HT1080 (cell line): ENCODE data around the gene C1orf87. TPM values are rescaled to one million over a fixed set of nuclear protein-coding genes. Genes with fewer than 3 reads are reported as not detected.

Experiments used
- DNase-seq: peaks from one replicate; pipeline ENCODE4 v3.0.0-alpha.2; 2015; ENCODE audit warnings: low read depth
- total RNA-seq: library from RNA; depleted of rRNA; stranded (reverse); fragments of >200 nt; shearing (Covaris generic); gene quantifications from 2 replicates; pipeline ENCODE4 v1.2.3, GENCODE V29; 2014

C1orf87 gene
- total RNA-seq, 1 experiment from 2014 or later = not detected

DNA sequence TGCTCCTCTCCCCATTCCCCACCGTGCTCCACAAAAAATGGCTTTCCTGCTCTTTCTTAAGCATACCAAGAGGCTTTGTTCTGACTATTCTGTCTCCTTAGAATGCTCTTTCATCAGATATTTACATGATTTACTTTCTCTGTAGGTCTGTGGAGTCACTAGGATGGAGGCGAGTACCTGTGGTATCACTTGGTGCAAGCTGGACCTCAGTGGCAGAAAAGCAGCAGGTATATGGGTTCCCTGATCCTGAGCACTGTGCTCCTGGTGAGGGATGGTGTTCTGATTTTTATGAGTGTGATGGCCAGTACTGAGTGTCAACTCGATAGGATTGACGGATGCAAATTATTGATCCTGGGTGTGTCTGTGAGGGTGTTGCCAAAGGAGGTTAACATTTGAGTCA, 10.0 kb downstream of the C1orf87 start:
- DNase-seq = no peak

DNA sequence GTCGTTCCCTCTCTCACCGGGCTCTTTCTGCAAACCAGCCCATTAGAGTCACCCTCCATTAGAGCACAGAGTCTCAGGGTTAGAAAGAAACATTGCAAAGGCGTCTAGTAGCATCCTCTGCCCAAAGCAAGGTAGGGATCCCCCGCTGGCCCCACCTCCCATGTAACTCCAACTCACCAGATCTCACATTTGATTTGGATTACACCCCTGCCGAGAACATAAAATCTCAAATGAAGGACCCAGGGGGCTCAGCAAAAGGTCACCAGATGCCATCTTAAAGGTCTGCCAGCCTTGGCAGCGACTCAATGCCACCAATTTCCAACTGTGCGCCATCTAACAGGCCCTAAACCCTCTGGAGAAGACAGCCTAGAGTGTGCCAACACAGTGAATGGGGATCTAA, 14.1 kb downstream of the C1orf87 start:
- DNase-seq = no peak

DNA sequence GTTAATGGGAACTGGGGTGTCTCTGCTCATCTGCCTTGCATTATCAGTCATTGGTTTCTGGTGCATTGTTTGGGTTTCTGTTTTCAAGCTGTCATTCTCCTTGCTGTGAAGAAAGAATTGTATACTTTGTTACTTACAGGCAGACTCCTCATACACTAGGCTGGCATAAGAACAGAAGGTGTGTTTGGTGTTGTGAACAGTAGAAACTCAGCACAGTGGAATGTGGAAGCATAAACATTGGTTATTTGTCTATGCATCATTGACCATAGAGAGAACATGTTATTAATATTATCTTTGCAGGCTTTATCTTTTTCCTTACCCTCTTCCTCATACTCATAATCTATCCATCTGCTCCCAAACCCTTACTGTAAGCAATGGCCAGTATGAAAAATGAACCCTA, 18.2 kb downstream of the C1orf87 start:
- no peak for DNase-seq

DNA sequence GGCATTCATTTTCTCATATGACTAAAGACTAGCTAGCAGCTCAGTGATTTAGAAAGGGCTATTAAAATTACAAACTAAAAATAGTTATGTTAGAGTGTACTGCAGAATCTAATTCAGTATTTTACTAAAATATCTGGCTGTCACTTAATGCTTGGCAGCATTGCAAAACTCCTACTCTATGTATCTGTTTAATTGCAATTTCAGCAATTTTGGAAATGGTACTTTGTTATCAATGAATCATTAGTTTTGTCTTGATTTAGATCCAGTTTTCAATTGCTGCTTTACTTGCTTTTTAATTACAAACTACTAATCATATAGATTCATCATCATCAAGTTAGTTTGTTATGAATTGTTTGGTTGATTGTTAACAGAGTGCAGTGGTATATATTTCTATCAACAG, 19.2 kb downstream of the C1orf87 start:
- DNase-seq = no peak

DNA sequence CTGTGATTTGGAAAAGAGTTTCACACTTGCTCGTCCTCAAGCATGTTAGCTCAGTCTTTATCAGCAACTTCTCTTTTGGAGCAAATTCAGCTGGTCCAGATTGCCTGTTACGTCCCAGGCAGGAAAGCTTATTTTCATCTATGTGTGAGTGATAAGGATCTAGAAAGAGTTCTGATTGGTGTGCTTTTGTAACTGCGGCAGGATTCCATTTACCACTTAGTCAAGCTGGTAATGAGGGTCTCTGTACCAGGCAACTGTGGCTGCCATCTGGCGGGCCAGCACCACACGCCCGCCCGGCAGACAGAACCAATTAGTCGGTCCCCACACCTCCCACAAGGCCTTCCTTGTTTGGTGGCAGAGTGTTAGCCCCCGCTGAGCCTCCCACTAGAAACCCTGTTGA, 21.0 kb downstream of the C1orf87 start:
- DNase-seq = no peak

DNA sequence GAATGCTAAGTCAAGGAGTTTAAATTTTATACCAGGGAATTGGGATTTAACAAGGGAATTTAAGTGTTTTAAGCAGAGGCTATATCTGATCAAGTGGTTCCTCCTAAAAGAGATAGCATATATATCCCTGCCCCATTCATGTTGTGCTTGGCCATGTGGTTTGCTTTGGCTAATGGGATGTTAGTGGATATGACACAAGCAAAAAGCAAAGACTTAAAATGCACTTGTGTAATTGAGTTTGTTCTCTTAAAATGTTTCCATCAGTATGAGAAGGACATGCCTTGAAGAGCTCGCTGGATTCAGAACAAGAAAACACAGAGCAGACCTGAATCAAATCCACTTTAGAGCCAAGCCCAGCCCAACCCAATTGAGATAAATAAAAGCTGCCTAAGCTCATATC, 22.4 kb downstream of the C1orf87 start:
- DNase-seq = no peak

DNA sequence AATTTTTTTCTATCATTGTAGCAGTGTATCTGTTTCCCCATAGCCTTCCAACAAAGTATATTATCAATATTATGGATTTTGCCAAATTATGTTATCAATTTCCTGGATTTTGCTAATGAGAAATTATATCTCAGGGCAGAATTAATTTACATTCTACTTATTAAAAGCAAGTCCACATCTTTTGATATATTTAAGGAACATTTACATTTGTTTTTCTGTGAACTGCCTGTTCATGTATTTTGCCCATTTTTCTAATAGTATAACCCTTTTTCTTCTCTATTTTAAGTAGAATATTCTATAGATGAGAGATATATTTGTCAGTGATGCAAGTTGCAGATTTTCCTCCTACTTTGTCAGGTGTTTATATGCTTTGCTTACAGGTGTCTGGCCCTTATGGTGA, 24.4 kb downstream of the C1orf87 start:
- no peak for DNase-seq

DNA sequence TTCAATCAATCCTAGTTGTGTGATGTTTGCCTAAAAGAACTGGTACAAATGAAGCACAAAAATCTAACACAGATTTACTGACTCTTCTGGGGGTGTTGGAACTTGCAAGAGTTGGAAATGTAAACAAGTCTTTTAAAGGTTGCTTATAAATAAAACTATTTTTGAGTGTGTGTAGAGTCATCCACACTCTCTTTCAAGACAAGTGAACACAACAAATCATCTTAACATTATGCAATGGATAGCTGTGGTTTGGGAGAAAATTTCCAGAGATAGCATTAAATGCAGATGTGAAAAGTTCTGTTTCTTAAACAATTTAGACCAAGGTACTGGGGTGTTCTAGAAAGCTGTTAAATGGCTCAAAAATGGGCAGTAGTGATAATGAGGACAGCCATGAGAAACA, 28.7 kb downstream of the C1orf87 start:
- DNase-seq = no peak

DNA sequence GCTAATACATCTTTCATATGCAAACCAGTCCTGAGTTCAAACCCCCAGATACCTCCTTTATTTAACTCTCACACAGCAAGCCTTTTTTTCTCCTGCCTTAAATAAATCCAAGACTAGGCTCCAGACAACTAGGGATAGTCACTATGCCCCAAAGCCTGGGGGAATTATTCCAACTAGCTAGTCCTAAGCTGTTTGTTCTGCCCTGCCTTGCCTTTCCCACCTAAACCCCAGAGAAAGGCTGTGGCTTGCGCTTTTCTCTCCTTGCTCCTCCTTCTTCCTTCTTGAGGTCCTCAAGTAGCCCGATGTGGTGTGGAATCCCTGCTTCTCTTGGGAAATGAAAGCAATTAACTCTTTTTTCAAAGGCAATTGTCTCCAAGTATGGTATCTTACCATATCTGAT, 31.8 kb downstream of the C1orf87 start:
- no peak for DNase-seq

DNA sequence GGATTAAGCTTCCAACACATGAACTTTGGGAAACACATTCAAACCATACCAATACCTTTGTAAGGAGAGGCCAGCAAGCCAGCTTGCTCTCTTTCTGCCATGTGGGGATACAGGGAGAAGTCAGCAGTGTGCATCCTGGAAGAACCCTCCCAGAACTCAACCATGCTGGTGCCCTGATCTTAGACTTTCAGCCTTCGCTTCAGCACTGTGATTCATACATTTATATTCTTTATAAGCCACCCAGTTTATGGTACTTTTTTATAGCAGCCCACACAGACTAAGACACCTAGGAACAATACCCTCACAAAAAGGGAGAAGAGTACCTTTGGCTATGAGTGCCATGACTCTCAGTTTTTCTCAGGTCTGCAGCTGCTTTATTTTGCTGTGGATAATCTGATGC, 35.9 kb downstream of the C1orf87 start:
- no peak for DNase-seq

DNA sequence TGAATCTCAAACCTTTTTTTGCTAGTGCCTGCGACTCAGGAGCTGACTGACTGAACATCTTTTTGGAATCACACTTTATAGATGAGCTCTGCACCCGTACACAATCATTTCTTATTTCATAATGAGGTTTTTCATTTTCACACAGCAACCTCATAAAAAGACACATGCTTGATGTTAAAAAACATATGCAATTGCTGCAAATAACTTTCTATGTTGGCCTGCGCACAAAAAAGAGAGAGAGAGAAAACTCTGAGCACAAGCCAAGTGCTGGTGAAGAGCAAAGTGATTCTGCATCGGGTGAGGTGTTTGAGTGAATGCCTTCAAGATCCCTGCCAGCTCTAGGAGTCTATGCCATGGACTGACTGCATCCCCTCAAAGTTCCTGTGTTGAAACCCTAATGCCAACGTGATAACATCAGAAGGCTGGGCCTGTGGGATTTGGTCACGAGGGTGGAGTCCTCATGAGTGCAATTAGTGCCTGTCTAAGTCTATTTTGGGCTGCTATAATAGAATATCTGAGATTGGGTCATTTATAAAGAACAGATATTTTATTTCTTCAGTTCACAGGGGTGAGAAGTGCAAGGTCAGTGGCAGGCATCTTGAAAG, 36.6 kb downstream of the C1orf87 start:
- no peak for DNase-seq

DNA sequence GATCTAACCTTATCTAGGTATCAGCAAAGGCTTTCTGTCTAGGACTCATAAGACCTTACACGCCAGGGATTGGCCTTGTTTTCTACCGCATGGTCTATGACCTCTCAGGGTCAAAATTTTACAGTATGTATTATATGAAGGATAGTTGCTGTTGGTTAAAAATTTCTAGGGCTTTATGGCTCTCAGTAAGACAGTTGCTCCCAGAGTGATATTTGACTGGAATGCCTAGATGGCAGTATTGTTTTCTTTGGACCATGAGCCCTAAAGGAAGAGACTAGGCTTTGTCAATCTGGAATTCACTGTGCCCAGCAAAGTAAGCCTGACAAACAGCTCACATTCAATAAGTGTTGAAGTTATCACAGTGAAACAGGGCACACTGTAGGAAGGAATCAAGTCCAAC, 37.6 kb downstream of the C1orf87 start:
- no peak for DNase-seq

DNA sequence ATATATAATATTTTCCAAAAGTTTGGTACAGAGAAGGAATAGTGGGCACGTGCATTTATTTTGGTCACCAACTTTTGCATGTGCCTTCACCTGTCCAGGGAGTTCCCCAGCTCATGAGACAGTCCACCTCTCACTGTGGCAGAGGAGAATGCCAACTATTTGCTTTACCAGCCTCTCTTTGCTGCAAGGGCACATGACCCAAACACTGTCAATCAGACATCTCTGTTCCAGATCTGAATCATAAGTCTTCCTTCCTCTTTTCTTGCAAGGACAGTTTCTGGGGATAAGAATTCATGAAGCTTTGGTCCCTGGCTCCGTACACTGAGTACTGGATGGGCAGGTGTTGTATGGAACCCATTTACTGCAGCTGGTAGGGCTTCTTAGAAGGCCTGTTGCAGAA, 38.6 kb downstream of the C1orf87 start:
- no peak for DNase-seq

DNA sequence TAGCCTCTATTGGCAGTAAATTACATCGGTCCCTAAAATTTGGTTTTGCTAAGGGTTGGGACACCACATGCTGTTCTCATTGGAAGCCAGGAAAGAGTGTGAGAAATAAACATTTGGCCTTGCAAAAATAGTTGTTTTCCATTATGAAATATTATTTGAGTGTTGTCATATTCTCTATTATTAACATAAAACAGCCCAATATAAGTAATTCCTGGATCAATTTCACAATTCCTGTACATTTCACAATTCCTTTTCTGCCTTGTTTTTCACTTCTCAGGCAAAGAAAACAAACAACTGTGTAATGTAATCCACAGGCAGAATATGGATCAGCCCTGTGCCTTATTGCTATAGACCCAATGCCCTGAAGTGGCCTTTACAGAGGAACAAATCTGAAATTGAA, 40.5 kb downstream of the C1orf87 start:
- DNase-seq = no peak

DNA sequence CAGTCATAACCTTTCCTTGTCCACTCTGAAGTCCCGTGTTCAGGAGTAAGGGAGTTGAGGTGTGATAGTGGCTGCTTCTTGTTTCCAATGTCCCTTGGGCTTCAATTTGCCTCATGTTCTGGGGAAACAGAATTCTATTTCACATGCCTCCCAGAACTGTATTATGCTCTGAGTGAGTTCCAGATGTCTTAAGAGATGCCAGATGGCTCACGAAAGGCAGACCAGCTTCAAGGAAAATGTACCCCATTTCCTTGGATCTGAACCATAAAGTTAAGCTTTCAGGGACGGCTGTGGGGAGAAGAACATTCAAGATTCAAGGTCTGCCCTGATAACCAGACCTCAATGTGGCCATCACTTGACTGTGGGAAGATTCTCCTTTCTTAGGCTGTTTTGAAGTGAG, 42.4 kb downstream of the C1orf87 start:
- DNase-seq = no peak

DNA sequence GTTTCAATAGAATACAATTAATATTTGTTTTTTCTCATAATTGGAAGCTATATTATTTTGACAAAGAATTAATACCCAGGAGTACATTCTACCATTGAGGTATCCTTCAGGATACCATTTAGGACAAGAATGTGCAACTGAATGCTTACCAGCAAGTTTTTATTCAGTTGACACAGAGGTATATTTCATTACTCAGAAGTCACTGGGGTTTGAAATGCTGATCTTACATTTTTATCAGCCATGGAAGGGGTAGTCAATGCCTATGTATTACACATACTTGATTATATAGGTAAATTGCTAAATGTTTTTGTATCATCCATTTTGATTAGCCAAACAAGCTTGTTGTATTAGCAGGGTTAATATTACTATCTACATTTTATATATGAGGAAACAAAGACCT, 48.0 kb downstream of the C1orf87 start:
- DNase-seq = no peak

DNA sequence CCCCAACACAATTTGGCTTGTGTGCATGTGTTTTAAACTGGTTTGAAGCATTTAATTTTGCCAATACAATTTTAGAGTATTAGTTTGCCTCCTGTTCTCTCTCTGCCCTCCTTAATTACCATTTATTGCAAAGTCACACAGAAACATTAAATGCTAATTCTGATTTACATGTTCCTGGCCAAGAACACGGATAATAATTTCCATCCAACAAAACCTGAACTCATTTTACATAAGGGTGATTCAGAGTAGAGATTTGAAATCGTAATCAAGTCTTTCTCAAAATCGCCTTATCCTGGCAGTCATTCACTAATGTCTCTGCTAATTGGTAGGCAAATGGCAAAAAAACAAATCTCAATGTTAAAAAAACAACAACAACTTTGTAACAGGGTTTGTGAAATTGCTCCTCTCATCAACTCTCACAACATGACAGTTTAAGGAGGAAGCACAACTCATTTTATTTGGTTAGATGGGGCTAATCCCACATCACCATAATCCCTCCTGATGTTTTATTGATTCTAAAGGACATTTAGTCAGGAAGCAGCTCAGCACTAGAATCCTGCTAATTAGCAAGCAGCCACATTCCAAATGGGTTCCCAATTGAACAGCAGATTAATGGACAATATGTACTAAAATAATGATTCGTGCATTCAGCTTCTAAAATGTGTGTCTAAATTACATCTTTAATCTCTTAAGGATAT, 55.9 kb downstream of the C1orf87 start:
- no peak for DNase-seq

DNA sequence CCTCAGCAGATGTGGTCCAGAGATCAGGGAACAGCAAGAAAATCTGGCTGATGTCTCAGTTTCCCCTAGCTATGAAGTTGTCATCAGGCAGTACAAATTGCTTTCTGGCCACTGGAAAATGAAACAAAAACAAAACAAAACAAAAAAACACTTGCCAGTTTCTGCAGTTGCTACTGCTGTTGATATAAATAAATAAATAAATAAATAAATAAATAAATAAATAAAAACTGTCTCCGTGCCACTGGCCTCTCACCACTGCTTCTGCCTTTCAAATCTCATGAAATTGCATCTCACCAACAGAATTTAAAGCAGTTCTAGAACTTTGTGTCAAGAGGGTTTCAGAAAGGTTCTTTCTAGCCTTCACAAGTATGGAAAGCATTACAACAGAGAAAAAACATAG, 62.9 kb downstream of the C1orf87 start:
- DNase-seq = no peak

DNA sequence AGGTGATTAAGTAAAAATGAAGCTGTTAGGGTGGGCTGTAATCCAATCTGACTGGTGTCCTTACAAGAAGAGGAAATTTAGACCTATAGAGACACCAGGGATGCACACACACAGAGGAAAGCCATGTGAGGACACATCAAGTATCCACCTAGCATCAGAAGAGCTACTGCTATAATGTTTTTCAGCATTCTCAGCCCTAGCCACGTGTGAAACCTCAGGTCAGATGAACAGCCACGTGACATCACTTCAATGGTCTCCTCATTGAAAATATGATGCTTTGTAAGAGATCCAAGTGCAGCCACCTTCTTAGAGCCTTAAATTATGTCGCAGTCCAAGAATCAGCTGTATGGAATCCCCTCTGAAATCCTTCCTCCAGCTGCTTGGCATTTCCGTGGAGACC, 65.1 kb downstream of the C1orf87 start:
- no peak for DNase-seq

DNA sequence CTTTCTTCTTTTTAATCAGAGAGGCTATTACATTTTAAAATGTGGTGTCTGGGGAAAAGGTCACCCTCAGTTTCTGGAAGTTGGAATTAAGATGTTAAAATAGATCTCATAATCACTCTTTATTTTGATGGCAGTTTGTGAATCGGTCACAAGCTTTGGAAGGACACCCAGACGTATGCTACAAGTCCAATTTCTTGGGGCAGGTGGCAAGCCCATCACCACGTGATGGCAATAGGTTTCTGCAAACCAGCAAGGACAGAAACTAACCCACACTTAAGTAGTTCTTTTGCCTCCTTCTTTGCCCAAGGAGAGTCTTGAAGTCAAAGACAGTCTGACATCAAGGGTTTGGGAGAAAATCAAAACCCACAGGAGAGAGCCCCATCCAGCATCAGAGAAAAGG, 72.9 kb downstream of the C1orf87 start:
- DNase-seq = no peak

DNA sequence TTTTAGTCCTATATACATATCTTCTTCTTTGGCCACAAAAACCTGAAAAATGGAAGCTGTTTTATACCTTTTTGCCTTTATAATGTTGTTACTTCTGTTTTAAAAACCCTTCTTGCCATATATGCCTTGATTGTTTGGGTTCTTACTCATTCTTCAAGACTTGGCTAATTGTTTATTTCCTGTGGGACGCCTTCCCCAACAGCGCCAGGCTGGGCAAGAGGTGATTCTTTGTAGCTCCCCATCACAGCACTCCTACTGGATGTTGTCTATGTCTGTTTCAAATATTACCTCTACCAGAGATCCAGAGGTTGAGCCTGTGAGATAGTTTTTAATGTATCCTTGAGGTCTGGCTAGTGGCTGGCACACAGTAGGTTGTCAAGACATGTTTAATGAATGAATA, 73.8 kb downstream of the C1orf87 start:
- DNase-seq = peak; percentile 4

DNA sequence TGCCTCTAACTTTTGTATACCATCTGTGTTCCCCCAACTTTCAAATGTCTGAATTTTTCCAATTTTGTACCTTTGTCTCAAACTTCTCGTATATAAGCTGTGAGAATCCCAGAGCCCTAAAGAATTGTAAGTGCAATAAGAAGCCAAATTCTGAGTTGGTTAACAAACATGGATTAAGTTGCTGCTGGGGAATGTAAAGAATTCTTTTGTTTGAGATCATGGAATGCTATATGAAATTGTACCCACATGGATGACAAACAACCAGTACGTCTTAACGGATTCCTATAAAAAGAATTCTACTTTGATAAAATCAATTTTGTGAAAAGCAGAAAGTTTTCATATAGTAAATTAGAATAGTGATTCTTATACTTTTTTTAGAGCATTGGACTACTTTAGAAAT, 74.6 kb downstream of the C1orf87 start:
- no peak for DNase-seq

DNA sequence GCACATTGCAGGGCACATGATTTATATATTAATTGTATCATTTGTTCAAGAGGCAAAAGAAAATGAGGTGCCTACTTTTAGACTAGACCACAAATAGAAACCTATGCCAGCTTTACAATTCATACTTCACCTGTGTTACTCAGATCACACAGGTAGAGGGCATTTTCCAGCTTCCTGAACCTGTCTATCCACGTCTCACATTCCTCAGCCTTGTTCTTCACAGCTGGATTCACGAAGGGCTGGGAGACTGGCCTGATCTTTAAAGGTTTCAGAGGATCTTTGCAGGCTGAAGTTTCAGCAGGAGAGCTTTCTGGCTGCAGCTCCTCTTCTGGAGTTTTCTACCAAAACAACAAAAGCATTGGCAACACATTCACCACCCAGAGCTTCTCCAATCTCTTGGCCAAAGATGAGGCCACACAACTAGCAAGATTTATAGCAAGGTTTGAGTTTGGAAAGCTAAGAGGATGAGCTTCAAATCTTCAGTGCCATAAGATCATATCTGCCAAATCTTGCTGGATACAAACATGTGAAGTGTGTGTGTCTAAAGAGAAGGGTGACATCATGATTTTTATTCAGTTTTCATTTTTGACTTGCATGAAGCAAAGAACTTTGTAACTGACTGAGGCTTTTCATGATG, 76.0 kb downstream of the C1orf87 start:
- no peak for DNase-seq
